CD4-positive, alpha-beta T cell (primary cell): Measurements from ENCODE around the gene FLT1. TPM values are rescaled to one million over a fixed set of nuclear protein-coding genes. Genes with fewer than 3 reads are reported as not detected.

Source experiments
- ATAC-seq: fragments of 200-7000 bp; cut with Tn5 transposase; one replicate; pipeline ENCODE4 v1.10.0; 2022; ENCODE audit warnings: mild to moderate bottlenecking; ENCODE audit not compliant: poor library complexity
- CTCF ChIA-PET: fragments of 350-600 bp; sonication (Branson Sonifier 250); formaldehyde crosslinking; loops from one replicate; lab custom pipeline; 2021; ENCODE audit warnings: antibody characterized with exemption, inconsistent platforms; lab: Charles Lee
- POLR2A ChIA-PET: fragments of 350-600 bp; sonication (Branson Sonifier 250); formaldehyde crosslinking; loops from one replicate; lab custom pipeline; 2021; ENCODE audit warnings: antibody characterized with exemption, inconsistent platforms; lab: Charles Lee
- DNase-seq, 14 experiments: peaks; one replicate each; pipeline ENCODE4 v3.0.0-alpha.2; 2013 to 2020; ENCODE audit warnings: mixed read lengths in 2 of 14
- H3K27ac ChIP-seq, 2 donors: one replicate each; pipeline versions ENCODE4 v1.5.1 to v1.7.0; 2013; ENCODE audit warnings: low read length in 2 of 2, low read depth in 1 of 2, mild to moderate bottlenecking in 1 of 2
- H3K27me3 ChIP-seq, 2 experiments: 1 replicate in 1 of 2; 2 replicates in 1 of 2; pipeline versions ENCODE4 v1.6.1 to v1.7.0; 2013; ENCODE audit warnings: low read length in 2 of 2, control low read depth in 1 of 2, mild to moderate bottlenecking in 1 of 2, moderate library complexity in 1 of 2; ENCODE audit not compliant: insufficient read depth in 2 of 2, control insufficient read depth in 1 of 2
- H3K36me3 ChIP-seq: one replicate; pipeline ENCODE4 v1.6.1; 2013; ENCODE audit warnings: low read length, control low read depth; ENCODE audit not compliant: insufficient read depth
- H3K4me1 ChIP-seq: one replicate; pipeline ENCODE4 v1.6.1; 2013; ENCODE audit warnings: low read length, control low read depth; ENCODE audit not compliant: insufficient read depth
- H3K4me3 ChIP-seq: one replicate; pipeline ENCODE4 v1.5.1; 2013; ENCODE audit warnings: mild to moderate bottlenecking, low read length, moderate library complexity
- H3K9me3 ChIP-seq, 2 experiments: 1 replicate in 1 of 2; 2 replicates in 1 of 2; pipeline versions ENCODE4 v1.6.1 to v1.7.0; 2013; ENCODE audit warnings: low read length in 2 of 2, mild to moderate bottlenecking in 2 of 2, control low read depth in 1 of 2, moderate library complexity in 1 of 2; ENCODE audit not compliant: control insufficient read depth in 1 of 2, insufficient read depth in 1 of 2
- H3K27ac Mint-ChIP-seq: one replicate; pipeline ENCODE4 v1.8.0; 2020; ENCODE audit warnings: mixed read lengths
- H3K27me3 Mint-ChIP-seq: one replicate; pipeline ENCODE4 v1.8.0; 2021; ENCODE audit warnings: mixed read lengths
- H3K36me3 Mint-ChIP-seq: one replicate; pipeline ENCODE4 v1.8.0; 2021; ENCODE audit warnings: low read depth, mixed read lengths
- H3K4me1 Mint-ChIP-seq: one replicate; pipeline ENCODE4 v1.8.0; 2021; ENCODE audit warnings: low read depth, mixed read lengths
- H3K4me3 Mint-ChIP-seq: one replicate; pipeline ENCODE4 v1.8.0; 2020; ENCODE audit warnings: mild to moderate bottlenecking, mixed read lengths
- H3K9me3 Mint-ChIP-seq: one replicate; pipeline ENCODE4 v1.8.0; 2020; ENCODE audit warnings: mixed read lengths
- intact Hi-C, 2 experiments: fragments of 100-400 bp; cut with DNase I in 1 of 2; cut with micrococcal nuclease in 1 of 2; formaldehyde crosslinking; loops; one replicate each; pipeline versions ENCODE4 v1.15.1 to v1.9.0; 2023 to 2025; cut with DNase I, micrococcal nuclease
- total RNA-seq, 174 experiments: library from RNA in 2 of 174; stranded (reverse) in 2 of 174; gene quantifications; one replicate each; pipeline ENCODE4 v1.2.3 and lab custom pipeline; 2021 to 2026
- TF ChIP-seq, protein P1 (sequence below): fragments of 200-600 bp; IDR thresholded peaks from one replicate; pipeline ENCODE4 v1.8.0; 2022; ENCODE audit warnings: antibody characterized with exemption, mild to moderate bottlenecking

FLT1 gene
- total RNA-seq, 2 experiments from 2014 or later, result 1.1 to 1.2 TPM

DNA sequence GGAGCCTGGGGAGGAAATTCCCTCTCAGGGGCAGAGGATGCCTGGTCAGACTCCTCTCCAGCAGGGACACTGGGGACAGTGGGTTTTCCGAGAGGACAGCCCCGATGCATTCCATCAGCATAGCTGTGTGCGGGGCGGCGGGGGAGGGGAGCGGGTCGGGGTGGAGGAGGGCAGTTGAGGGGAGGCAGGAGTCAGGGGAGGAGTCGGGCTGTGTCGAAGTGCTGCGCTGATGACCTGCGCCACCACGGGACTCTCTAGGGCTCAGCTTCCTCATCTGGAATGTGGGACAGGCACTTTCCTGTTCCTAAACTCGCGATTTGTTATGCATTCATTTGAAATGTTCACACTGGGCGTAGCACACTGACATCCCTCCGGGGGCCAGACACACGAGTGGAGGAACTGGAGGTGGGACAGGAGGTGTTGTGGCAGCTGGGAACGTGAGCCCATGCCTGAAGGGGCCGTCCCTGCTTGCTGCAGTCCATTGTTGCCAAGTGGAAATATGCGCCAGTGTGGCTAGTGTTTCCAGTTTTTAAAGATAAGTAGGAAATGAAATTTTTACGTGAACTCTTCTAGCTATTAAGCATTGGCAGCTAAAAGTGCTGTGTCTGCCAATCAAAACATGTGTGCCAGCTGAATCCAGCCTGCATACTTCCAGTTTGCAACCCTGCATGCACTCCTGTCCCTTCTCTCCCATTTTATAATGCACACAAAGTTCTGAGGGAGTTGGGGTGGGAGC, 43.3 kb downstream of the FLT1 start:
- ChIA-PET POLR2A (no interaction called here), CTCF (no interaction called here)
- H3K4me3 ChIP-seq, result no peak overlapping the region
- no peaks in the 10 kb centered on the region for H3K27me3 ChIP-seq
- peaks cover 3 to 7% of the 10 kb centered on the region in 2 experiments for H3K9me3 ChIP-seq
- no peak overlapping the region for H3K27ac ChIP-seq
- TF ChIP-seq, protein P1, sequence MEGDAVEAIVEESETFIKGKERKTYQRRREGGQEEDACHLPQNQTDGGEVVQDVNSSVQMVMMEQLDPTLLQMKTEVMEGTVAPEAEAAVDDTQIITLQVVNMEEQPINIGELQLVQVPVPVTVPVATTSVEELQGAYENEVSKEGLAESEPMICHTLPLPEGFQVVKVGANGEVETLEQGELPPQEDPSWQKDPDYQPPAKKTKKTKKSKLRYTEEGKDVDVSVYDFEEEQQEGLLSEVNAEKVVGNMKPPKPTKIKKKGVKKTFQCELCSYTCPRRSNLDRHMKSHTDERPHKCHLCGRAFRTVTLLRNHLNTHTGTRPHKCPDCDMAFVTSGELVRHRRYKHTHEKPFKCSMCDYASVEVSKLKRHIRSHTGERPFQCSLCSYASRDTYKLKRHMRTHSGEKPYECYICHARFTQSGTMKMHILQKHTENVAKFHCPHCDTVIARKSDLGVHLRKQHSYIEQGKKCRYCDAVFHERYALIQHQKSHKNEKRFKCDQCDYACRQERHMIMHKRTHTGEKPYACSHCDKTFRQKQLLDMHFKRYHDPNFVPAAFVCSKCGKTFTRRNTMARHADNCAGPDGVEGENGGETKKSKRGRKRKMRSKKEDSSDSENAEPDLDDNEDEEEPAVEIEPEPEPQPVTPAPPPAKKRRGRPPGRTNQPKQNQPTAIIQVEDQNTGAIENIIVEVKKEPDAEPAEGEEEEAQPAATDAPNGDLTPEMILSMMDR, result no peak
- H3K36me3 ChIP-seq, result no peaks in the 10 kb centered on the region
- H3K4me1 ChIP-seq, result no peaks in the 10 kb centered on the region
- Mint-ChIP-seq H3K27ac (no peak overlapping the region), H3K9me3 (peaks cover 5% of the 10 kb centered on the region), H3K4me1 (no peaks in the 10 kb centered on the region), H3K27me3 (no peaks in the 10 kb centered on the region), H3K36me3 (peaks cover 16% of the 10 kb centered on the region), H3K4me3 (no peak overlapping the region)
- DNase-seq (no peak), ATAC-seq (no peak)
- intact Hi-C loops, result no loop called here

DNA sequence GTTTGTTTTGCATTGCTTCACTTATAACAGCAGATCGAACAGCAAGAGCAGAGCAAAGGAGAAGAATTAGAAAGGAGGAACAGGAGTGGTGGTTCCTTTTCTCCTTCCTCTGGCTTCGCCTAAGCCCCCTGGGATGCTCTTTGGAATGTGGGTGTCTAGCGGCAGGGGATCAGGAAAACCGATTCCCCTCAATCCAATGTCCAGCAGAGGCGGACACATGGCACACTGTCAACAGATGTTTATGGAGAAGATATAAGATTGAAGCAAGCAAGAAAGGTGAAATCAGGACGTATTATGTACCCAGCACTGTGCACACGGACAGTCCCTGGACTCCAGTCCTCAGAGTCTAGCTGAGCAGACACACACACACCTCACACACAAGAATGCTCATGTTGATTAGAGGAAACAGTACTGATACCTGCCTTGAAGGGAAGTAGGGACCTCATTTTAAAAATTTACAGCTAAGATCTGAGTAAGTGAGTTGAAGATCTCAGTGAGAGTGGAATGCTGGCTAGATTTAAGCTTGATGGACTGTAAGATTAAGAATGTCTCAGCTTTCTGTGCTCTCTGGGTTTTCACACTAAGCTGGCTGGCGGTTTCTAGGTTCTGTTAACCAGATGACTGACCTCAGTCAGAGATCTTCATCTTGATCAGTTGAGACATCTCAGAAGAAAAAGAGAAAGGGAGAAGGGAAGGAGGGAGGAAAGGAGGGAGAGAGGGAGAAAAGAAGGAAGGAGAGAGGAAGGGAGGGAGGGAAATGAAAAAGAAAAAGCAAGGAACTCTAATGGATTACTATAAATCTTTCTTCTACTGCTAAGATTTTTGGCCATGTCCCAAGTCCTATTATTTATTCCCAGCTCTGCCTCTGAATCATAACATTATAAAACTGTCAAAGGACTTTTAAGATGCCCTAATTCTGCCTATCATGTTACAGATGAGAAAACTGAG, 44.8 kb downstream of the FLT1 start:
- ATAC-seq (no peak), DNase-seq (no peak)
- Mint-ChIP-seq H3K27me3 (no peaks in the 10 kb centered on the region), H3K4me3 (no peak overlapping the region), H3K27ac (no peak overlapping the region), H3K9me3 (peaks cover 10% of the 10 kb centered on the region), H3K4me1 (no peaks in the 10 kb centered on the region), H3K36me3 (peaks cover 16% of the 10 kb centered on the region)
- ChIA-PET POLR2A (no interaction called here), CTCF (no interaction called here)
- H3K9me3 ChIP-seq, result peaks cover 3 to 7% of the 10 kb centered on the region in 2 experiments
- TF ChIP-seq, protein P1, result no peak
- intact Hi-C loops, result no loop called here
- no peak overlapping the region for H3K4me3 ChIP-seq
- H3K36me3 ChIP-seq, result no peaks in the 10 kb centered on the region
- H3K4me1 ChIP-seq, result no peaks in the 10 kb centered on the region
- H3K27me3 ChIP-seq, result no peaks in the 10 kb centered on the region
- no peak overlapping the region for H3K27ac ChIP-seq

DNA sequence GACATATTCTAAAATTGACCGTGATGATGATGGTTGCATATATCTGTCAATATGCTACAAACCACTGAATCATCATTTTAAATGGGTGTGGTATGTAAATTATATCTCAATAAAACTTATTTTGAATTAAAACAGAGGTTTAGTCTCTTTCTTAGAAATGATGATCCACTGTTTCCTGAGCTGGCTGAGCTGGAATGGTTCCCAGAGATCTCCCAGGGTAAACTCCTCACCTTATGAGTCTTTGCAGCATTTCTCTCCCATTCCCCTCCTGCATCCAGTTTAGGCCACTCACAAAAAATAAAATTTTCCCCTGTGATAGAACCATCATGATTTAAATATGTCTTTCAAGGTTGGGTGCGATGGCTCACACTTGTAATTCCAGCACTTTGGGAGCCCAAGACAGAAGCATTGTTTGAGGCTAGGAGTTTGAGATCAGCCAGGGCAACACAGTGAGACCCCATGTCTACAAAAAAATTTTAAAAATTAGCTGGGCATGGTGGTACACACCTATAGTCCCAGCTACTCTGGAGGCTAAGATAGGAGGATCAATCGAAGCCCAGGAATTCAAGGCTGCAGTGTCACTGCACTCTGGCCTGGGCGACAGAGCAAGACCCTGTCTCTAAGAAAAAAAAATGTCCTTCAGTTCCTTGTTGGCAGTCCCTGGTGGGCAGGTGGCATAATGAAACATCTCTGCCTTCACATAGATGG, 46.1 kb downstream of the FLT1 start:
- no peak overlapping the region for H3K4me3 Mint-ChIP-seq
- H3K27me3 ChIP-seq, result no peaks in the 10 kb centered on the region
- H3K9me3 ChIP-seq, result peaks cover 3 to 7% of the 10 kb centered on the region in 2 experiments
- H3K4me1 ChIP-seq, result no peaks in the 10 kb centered on the region
- TF ChIP-seq, protein P1, result no peak
- no peaks in the 10 kb centered on the region for H3K36me3 ChIP-seq
- ATAC-seq (no peak), DNase-seq (no peak)
- intact Hi-C loops, result no loop called here
- H3K9me3 Mint-ChIP-seq, result peaks cover 10% of the 10 kb centered on the region
- ChIA-PET CTCF (no interaction called here), POLR2A (no interaction called here)
- no peaks in the 10 kb centered on the region for H3K4me1 Mint-ChIP-seq
- H3K36me3 Mint-ChIP-seq, result peaks cover 16% of the 10 kb centered on the region
- no peak overlapping the region for H3K27ac Mint-ChIP-seq
- no peaks in the 10 kb centered on the region for H3K27me3 Mint-ChIP-seq
- no peak overlapping the region for H3K4me3 ChIP-seq
- no peak overlapping the region for H3K27ac ChIP-seq
